A549 treated with AZD2906 at 1 μM for 4 hours (cell line): ENCODE results near the gene C17orf78. TPM values are rescaled to one million over a fixed set of nuclear protein-coding genes. Genes with fewer than 3 reads are reported as not detected.

Source experiments
- total RNA-seq: library from RNA; stranded (reverse); fragments of 200-300 nt; extraction: Qiagen RNA extraction; gene quantifications from 5 replicates; pipeline ENCODE4 v1.2.3, GENCODE V29; 2022

C17orf78 gene
- not detected in 5 replicates for total RNA-seq

GRCh38 chr17:37375706-37376105 lies at the start of gene C17orf78:
Gene C17orf78 (plus strand): TSS chr17:37375985. CDS start chr17:37376093, 108 bp downstream.

GRCh38 chr17:37406635-37407461 lies 31.1 kb downstream of the C17orf78 start, which contains the start of the genes ACACA and TADA2A:
Gene ACACA (minus strand): TSS chr17:37406836. CDS start chr17:37406299, 537 bp downstream.
Gene TADA2A (plus strand): TSS chr17:37406886. CDS start chr17:37411366, 4,480 bp downstream.

Other genes starting within 250 kb of the C17orf78 start
- 43.3 to 50.7 TPM (median 45.1 TPM) in 5 replicates for gene ACACA, start 30.9 kb downstream of the C17orf78 start, total RNA-seq
- gene TADA2A, start 30.9 kb downstream of the C17orf78 start, total RNA-seq, result 11.0 to 12.7 TPM (median 11.8 TPM) in 5 replicates
- 41.4 to 50.7 TPM (median 46.6 TPM) in 5 replicates for gene DUSP14, start 113.9 kb downstream of the C17orf78 start, total RNA-seq
- gene SYNRG, start 233.4 kb downstream of the C17orf78 start, total RNA-seq, result 11.1 to 14.9 TPM (median 11.7 TPM) in 5 replicates